Measurements from ENCODE around the gene CAPZA1. TPM values are rescaled to one million over a fixed set of nuclear protein-coding genes. Genes with fewer than 3 reads are reported as not detected.
"Not testable (repeated sequence)": the region's sequence is repeated elsewhere in the genome, so short reads cannot be mapped to it uniquely, and the experiment has no call there.

CAPZA1 gene
- total RNA-seq, 2 donors from 2014 or later = 284 to 302 TPM

DNA sequence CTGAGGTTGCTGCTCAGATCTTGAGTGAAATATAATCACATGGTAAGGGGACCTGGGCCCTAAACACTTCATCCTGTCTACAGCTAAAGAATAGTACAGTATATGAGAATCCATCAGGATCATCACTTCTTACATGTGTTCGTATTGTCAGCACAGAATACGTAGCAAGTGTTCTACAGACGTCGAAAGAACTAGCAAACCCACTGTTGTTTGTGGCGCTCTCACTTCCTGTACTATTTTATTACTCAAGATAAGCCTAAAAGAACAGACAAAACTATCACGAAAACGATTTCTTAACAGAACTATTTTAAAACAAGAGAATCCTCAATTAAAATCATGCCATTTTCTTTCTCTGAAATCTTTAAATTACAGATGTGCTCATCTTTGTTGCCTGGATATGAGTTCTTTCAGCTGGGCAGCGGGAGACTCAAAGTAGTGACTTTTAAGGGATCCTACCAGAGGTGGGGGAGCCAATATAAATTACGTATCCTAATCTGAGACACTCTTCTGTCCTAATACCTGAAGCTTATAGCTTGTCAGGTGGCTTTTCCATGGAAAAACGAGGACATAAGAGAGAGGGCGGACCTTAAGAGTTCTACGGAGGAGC lies 1.4 kb upstream of the CAPZA1 start:
- H3K4me3 Mint-ChIP-seq = peak overlapping the region; percentile 98
- H3K36me3 Mint-ChIP-seq (ENCODE audit: low read depth) = peaks cover 50% of the 10 kb centered on the region
- no peaks in the 10 kb centered on the region for H3K27me3 Mint-ChIP-seq
- peak; percentile 27 for ATAC-seq (replicated peaks)
- peak overlapping the region; percentile 99 for H3K27ac Mint-ChIP-seq
- no peaks in the 10 kb centered on the region for H3K9me3 Mint-ChIP-seq
- peaks cover 4% of the 10 kb centered on the region for H3K4me1 Mint-ChIP-seq

DNA sequence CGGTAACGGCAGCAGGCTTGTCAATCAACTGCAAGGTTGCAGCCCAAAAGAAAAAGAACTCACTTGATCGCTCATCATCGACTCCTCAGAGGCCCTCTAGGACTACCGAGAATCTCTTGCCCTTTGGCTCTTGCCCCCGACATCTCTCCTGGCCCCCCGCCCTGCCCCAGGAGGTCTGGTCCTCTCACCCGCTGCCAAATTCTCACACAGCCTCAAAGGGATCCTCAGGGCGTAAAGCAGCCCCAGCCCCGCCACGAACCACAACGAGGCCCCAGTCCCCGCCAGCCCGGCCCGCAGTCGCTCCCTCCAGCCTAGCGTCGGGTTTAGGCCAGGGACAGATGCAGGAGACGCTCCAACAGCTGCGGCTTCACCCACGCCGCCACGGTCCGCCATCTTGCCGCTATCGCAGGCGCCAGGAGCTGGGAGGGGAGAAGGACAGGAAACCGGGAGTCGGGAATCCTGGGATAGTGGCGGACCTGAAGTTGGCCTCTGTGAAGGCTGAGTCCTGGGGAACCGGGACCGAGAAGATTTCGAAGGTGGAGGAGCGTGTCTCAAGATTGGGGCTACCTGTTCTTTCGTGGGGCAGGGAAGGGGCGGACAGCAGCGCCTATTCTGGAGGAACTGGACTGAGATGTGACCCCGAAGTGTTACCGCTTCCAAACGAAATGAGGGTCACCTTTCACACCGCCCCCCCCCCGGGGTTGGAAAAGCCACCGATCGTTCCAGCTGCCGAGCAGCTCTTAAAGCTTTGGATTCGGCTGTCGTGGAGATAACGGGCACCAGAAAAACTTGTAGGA lies 713 bp upstream of the CAPZA1 start, which contains the start of gene ST7L:
Gene ST7L (minus strand): TSS at position 421 of the 797 bp plus-strand sequence. CDS start 28 bp downstream, at position 393.
- Mint-ChIP-seq H3K27ac (peak within 1 kb of the TSS; percentile 99), H3K4me1 (peaks cover 4% of the 10 kb centered on the region), H3K27me3 (no peaks in the 10 kb centered on the region), H3K4me3 (peak within 1 kb of the TSS; percentile 98), H3K9me3 (no peaks in the 10 kb centered on the region), H3K36me3 (ENCODE audit: low read depth) (peaks cover 57% of the 10 kb centered on the region)
- ATAC-seq (replicated peaks) = peak; percentile 37

DNA sequence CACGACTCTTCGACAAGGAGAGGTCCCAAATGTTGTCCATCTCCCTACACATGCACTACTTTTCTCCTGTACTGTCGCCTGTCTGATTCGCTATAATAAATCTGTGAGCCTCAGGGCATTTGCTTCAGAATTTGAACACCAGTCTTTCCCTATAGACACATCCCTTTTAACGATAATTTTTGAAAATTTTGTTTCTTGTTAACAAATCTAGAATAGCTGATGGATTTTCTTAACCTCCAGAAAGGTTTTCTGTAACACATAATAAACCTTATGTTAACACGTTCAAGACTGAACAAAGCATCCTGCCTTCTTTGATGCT lies 704 bp downstream of the CAPZA1 start:
- Mint-ChIP-seq H3K27ac (peak overlapping the region; percentile 99), H3K9me3 (no peaks in the 10 kb centered on the region), H3K27me3 (no peaks in the 10 kb centered on the region), H3K4me3 (peak overlapping the region; percentile 98), H3K4me1 (peaks cover 13% of the 10 kb centered on the region), H3K36me3 (ENCODE audit: low read depth) (peaks cover 66% of the 10 kb centered on the region)
- ATAC-seq (replicated peaks) = no peak

DNA sequence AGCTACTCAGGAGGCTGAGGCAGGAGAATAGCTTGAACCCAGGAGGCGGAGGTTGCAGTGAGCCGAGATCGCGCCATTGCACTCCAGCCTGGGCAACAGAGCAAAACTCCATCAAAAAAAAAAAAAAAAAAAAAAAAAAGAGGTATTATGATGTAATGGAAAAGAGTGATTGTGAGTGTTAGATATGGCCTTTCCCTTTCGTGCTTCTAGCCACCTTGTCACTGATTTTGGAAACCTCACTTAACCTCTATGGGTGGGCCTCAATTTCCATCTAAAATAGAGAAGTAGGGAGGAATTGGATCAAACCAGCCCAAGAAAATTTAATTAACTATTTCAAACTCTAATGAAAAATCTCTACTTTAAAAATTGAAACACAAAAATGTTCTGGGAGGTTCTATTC lies 4.9 kb downstream of the CAPZA1 start:
- H3K4me1 Mint-ChIP-seq = peaks cover 35% of the 10 kb centered on the region
- not testable (repeated sequence) for H3K27me3 Mint-ChIP-seq; H3K9me3 Mint-ChIP-seq; ATAC-seq (replicated peaks)
- H3K4me3 Mint-ChIP-seq = peak overlapping the region; percentile 43
- H3K27ac Mint-ChIP-seq = peak overlapping the region; percentile 21
- H3K36me3 Mint-ChIP-seq (ENCODE audit: low read depth) = peaks cover 98% of the 10 kb centered on the region

DNA sequence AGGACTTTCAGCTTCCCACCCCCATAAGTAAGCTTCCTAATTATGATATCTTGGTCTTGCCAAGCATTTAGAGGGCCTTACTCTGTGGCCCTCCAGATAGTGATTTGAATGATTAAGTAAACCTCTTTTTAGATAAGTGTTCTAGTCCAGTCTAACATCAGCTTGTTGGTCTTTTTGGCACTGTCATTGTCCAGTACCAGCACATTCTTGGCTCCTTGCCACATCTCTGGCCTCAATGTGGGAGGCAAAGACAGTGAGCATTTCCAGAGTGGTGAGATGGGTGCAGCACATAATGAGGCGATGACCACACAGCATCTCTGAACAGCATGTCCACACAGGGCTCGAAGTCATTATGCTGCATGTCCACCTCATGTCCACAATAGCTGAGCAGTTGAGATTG lies 6.1 kb downstream of the CAPZA1 start:
- Mint-ChIP-seq H3K4me3 (peak overlapping the region; percentile 43), H3K27me3 (no peaks in the 10 kb centered on the region), H3K36me3 (ENCODE audit: low read depth) (peaks cover 96% of the 10 kb centered on the region), H3K9me3 (no peaks in the 10 kb centered on the region), H3K4me1 (peaks cover 42% of the 10 kb centered on the region), H3K27ac (peak overlapping the region; percentile 22)
- no peak for ATAC-seq (replicated peaks)

DNA sequence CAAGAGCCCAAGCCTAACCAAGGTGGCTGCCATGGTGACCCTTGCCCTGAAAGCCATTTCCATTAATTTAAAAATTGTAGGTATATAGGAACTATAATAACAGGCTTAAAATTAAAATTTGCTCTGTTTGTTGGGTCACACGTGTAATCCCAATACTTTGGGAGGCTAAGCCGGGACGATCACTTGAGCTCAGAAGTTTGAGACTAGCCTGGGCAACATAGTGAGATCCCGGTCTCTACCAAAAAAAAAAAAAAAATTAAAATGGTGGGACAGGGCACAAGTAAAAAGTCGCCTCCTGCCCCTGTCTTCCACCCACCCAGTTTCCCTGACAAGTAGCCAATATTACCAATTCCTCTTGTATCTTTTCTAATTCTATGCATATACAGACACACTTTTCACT lies 6.6 kb downstream of the CAPZA1 start:
- Mint-ChIP-seq H3K27ac (no peak overlapping the region), H3K4me1 (peaks cover 46% of the 10 kb centered on the region), H3K9me3 (no peaks in the 10 kb centered on the region), H3K4me3 (peak overlapping the region; percentile 51), H3K36me3 (ENCODE audit: low read depth) (peaks cover 96% of the 10 kb centered on the region), H3K27me3 (no peaks in the 10 kb centered on the region)
- ATAC-seq (replicated peaks) = no peak

DNA sequence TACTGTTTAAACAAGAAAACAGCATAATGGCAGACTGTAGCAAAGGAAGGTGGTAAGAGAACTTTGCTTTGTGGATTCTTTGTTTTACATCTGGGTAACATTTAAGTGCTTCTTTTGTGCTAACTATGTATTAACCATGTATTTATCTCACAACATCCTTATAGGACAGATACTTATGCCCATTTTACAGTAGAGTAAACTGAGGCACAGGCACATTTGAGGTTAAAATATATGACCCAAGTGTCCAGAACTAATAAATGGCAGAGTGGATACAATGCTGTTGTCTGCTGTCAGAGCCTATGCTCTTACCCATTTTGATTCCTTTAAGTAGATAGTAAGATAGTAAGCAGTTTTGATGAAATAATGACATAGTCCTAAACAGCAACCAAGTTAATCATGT lies 7.3 kb downstream of the CAPZA1 start:
- Mint-ChIP-seq H3K36me3 (ENCODE audit: low read depth) (peaks cover 96% of the 10 kb centered on the region), H3K27me3 (no peaks in the 10 kb centered on the region), H3K4me3 (peak overlapping the region; percentile 51), H3K4me1 (peaks cover 47% of the 10 kb centered on the region), H3K9me3 (no peaks in the 10 kb centered on the region), H3K27ac (no peak overlapping the region)
- ATAC-seq (replicated peaks) = no peak

DNA sequence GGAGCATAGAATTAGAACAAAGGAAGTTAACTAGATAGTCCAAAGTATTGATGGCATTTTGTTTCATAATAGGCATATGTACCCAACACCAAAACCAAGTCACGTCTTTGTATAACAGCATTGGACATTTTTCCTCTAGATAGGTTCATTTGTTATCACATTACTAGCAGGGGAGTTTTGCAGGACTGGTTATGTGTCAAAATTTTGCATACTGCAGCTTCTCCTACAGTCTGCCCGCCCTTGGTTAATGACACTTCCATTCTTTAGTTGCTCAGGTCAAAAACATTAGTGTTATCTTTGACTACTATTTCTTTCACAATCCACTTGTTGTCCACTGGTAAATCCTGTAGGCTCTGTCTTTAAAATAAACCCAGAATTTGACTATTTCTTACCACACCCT lies 8.9 kb downstream of the CAPZA1 start:
- no peak for ATAC-seq (replicated peaks)
- peaks cover 96% of the 10 kb centered on the region for H3K36me3 Mint-ChIP-seq (ENCODE audit: low read depth)
- H3K27me3 Mint-ChIP-seq = no peaks in the 10 kb centered on the region
- peak overlapping the region; percentile 3 for H3K4me3 Mint-ChIP-seq
- peaks cover 55% of the 10 kb centered on the region for H3K4me1 Mint-ChIP-seq
- no peaks in the 10 kb centered on the region for H3K9me3 Mint-ChIP-seq
- H3K27ac Mint-ChIP-seq = no peak overlapping the region

DNA sequence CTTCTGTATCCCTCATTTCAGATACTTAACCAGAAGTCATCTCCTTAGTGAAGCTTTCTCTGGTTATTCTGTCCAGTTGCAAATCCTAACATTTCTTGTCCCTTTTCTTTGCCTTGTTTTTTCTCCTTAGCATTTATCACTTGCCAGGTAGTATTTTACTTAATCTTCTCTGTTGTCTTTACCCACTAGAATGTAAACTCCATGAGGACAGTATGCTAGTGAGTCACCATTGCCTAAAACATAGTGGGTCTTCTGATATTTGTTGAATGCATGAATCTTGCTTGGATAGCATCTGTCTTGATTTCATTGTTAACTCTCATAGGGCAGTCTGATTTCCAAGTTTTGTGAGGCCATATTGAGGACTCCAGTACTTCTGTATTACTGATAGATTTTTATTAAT lies 9.6 kb downstream of the CAPZA1 start:
- H3K27ac Mint-ChIP-seq = no peak overlapping the region
- H3K4me1 Mint-ChIP-seq = peaks cover 62% of the 10 kb centered on the region
- no peaks in the 10 kb centered on the region for H3K9me3 Mint-ChIP-seq
- peaks cover 95% of the 10 kb centered on the region for H3K36me3 Mint-ChIP-seq (ENCODE audit: low read depth)
- no peak for ATAC-seq (replicated peaks)
- peak overlapping the region; percentile 12 for H3K4me3 Mint-ChIP-seq
- H3K27me3 Mint-ChIP-seq = no peaks in the 10 kb centered on the region

DNA sequence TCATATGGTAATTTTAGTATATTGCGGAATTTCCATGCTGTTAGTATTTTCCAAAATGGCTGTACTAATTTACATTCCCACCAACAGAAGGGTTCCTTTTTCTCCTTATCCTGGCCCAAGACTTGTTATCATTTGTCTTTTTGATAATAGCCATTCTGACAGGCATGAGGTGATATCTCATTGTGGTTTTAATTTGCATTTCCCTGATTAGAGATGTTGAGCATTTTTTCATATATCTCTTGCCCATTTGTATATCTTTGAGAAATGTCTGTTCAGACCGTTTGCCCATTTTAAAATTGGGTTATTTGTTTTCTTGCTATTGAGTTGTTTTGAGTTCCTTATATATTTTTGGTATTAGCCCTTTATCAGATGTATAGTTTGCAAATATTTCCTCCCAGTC lies 14.0 kb downstream of the CAPZA1 start:
- Mint-ChIP-seq H3K4me1 (peaks cover 65% of the 10 kb centered on the region), H3K9me3 (no peaks in the 10 kb centered on the region), H3K36me3 (ENCODE audit: low read depth) (peaks cover 83% of the 10 kb centered on the region), H3K27me3 (no peaks in the 10 kb centered on the region), H3K27ac (peak overlapping the region; percentile 22), H3K4me3 (peak overlapping the region; percentile 36)
- ATAC-seq (replicated peaks) = no peak

DNA sequence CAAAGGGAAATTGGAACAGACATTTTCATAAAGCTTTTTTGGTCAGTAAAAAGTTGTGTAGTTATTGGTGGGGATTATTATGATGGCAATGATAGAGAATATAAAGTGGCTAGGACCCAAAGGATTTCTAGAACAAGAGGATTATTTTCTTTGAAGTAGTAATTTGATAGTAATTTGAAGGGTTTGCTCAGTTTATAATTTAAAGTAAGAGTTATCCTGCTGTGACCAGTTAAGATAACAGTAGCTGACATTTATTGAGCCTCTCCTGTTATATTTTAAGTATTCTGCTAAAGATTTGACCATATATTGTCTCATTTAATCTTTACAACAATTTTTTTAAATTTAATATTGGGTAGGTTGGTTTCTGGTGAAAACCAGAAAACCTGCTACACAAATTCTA lies 14.7 kb downstream of the CAPZA1 start:
- no peak for ATAC-seq (replicated peaks)
- H3K36me3 Mint-ChIP-seq (ENCODE audit: low read depth) = peaks cover 80% of the 10 kb centered on the region
- no peak overlapping the region for H3K27ac Mint-ChIP-seq
- no peaks in the 10 kb centered on the region for H3K9me3 Mint-ChIP-seq
- H3K4me3 Mint-ChIP-seq = peak overlapping the region; percentile 36
- H3K4me1 Mint-ChIP-seq = peaks cover 58% of the 10 kb centered on the region
- no peaks in the 10 kb centered on the region for H3K27me3 Mint-ChIP-seq

DNA sequence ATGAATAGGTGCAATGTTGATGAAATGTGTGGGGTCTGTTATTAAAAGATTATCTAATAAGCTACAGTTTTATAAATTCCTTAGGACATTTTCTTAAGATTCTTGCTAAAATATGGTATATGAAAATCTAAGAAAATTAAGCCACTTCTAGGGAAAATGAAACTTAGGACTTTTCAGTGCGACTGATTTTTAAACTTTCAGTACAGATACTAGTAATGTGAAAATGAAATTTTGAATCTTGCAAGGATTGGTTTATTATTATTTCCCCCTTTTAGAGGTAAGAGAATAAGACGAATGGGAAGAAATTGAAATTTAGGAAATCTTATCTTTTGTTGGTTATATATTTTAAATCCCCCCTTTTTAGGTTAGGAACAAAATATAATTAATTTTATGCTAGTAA lies 16.4 kb downstream of the CAPZA1 start:
- Mint-ChIP-seq H3K4me1 (peaks cover 47% of the 10 kb centered on the region), H3K9me3 (no peaks in the 10 kb centered on the region), H3K4me3 (peak overlapping the region; percentile 59), H3K36me3 (ENCODE audit: low read depth) (peaks cover 67% of the 10 kb centered on the region), H3K27ac (peak overlapping the region; percentile 22), H3K27me3 (no peaks in the 10 kb centered on the region)
- peak; percentile 27 for ATAC-seq (replicated peaks)

DNA sequence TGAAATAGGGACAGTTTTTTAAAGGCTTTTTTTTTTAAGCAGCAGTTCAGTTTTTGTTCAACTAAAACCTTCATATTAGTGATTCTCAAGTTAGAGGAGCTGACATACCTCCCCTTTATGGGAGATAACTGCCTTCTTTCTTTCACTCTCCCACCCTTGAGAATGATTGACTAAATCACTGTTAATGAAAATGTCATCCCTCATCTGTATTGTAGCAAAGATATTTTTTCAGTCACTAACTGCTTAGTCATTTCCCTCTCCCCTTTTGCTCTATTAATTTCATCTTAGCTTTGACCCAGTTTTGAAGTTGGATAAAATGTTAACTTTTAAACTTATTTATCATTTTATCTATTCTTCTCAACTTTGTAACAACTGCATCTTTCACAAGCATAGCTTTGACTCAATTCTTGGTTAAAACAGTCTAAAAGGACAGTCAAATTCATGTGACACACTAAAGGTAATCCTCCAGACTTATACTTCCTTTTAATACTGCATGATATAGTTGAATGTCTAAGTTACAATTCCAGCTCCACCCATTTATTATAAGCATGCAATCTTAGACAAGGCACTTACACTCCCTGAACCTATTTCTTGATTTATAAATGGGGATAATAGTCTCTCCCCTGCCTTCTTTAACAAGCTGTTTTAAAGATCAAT lies 17.1 kb downstream of the CAPZA1 start:
- H3K27me3 Mint-ChIP-seq = no peaks in the 10 kb centered on the region
- H3K9me3 Mint-ChIP-seq = no peaks in the 10 kb centered on the region
- peak overlapping the region; percentile 38 for H3K27ac Mint-ChIP-seq
- ATAC-seq (replicated peaks) = peak; percentile 56
- peak overlapping the region; percentile 59 for H3K4me3 Mint-ChIP-seq
- peaks cover 46% of the 10 kb centered on the region for H3K4me1 Mint-ChIP-seq
- H3K36me3 Mint-ChIP-seq (ENCODE audit: low read depth) = peaks cover 66% of the 10 kb centered on the region

DNA sequence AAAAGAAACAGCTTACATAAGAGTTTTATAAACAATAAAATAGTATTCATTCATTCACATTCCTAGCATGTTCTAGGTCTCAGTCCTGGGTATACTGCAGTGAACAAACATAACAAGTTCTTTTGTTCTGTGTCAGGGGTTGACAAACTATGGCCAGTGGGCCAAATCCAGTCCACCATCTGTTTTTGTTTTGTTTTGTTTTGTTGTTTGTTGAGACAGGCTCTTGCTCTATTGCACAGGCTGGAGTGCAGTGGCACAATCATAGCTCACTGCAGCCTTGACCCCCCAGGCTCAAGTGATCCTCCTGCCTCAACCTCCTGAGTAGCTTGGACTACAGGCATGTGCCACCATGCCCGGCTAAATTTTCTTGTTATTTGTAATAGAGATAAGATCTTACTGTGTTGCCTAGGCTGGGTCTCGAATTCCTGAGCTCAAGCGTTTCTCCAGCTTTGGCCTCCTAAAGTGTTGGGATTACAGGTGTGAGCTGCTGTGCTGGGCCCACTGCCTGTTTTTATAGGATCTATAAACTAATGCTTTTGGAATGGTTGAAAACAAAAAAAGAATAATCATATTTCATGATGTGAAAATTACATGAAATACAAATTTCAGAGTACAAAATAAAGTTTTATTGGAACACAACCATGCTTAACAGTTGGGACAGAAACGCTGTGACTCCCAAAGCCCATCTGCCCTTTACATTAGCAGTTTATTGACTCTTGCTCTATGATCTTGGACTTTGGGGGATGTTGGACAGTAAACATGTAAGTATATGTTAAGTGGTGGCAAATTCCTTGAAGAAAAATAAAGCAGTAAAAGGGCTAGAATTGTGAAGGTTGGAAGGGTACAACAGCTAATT lies 17.9 kb downstream of the CAPZA1 start:
- Mint-ChIP-seq H3K36me3 (ENCODE audit: low read depth) (peaks cover 66% of the 10 kb centered on the region), H3K9me3 (no peaks in the 10 kb centered on the region), H3K27me3 (no peaks in the 10 kb centered on the region), H3K4me1 (peaks cover 40% of the 10 kb centered on the region), H3K4me3 (peak overlapping the region; percentile 59), H3K27ac (peak overlapping the region; percentile 42)
- ATAC-seq (replicated peaks) = no peak
